ENCODE results near the gene SF3A2.

Gene SF3A2

GRCh38 chr19:2226051-2226839 is 10.4 kb upstream of the SF3A2 start:
- no peak for TF ChIP-seq CTCF (IDR thresholded peaks at IDR 0.05; ENCODE audit: low read depth, low read length)
- TF ChIP-seq POLR2A (IDR thresholded peaks at IDR 0.05; ENCODE audit: extremely low read depth, insufficient read length): no peak
- no peak for TF ChIP-seq MAX (IDR thresholded peaks at IDR 0.05; ENCODE audit: low read depth, low read length)
- TF ChIP-seq MYC (IDR thresholded peaks at IDR 0.05; ENCODE audit: low read depth, low read length): no peak
- DNase-seq (ENCODE audit: low read depth): no peak
- peak overlapping the region; percentile 48 for H3K4me3 ChIP-seq (ENCODE audit: low read depth, low read length)

- peak overlapping the region; percentile 48 for H3K4me3 ChIP-seq (ENCODE audit: low read depth, low read length)
- no peak for TF ChIP-seq CTCF (IDR thresholded peaks at IDR 0.05; ENCODE audit: low read depth, low read length)
- TF ChIP-seq MYC (IDR thresholded peaks at IDR 0.05; ENCODE audit: low read depth, low read length): peak; percentile 73
- TF ChIP-seq POLR2A (IDR thresholded peaks at IDR 0.05; ENCODE audit: extremely low read depth, insufficient read length): no peak
- TF ChIP-seq MAX (IDR thresholded peaks at IDR 0.05; ENCODE audit: low read depth, low read length): peak; percentile 83
- DNase-seq (ENCODE audit: low read depth): peak; percentile 83
These were observed 9.7 kb upstream of the SF3A2 start for GRCh38 chr19:2226840-2227360.

DNA sequence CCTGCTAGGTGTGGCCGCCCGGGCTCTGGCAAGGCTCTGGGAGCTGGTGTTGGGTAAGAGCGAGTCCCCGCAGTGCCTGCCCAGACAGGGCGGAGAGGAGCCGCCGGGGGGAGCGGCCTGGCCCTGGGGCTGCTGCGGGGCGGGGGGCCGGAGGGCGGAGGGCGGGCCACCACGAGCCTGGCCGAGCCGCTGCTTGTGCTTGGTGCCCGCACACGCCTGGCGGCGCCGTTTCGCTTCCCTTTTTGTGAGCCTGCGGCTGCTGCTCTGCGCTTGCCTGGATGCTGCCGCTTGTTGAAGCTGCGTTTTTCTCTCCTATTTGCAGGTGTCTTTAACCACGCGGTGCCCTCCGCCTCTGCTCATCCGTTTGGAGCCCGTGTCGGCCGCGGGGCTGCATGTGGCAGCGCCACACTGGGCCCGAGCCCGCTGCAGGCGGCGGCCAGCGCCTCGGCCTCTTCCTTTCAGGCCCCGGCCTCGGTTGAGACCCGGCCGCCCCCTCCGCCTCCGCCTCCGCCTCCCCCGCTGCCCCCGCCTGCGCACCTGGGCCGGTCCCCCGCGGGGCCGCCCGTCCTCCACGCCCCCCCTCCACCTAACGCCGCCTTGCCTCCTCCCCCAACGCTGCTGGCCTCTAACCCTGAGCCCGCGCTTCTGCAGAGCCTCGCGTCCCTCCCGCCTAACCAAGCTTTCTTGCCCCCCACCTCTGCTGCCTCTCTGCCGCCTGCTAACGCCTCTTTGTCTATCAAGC is 9.0 kb upstream of the SF3A2 start:
- H3K4me3 ChIP-seq (ENCODE audit: low read depth, low read length): peak overlapping the region; percentile 46
- DNase-seq (ENCODE audit: low read depth): peak; percentile 94
- TF ChIP-seq MYC (IDR thresholded peaks at IDR 0.05; ENCODE audit: low read depth, low read length): peak; percentile 90
- no peak for TF ChIP-seq CTCF (IDR thresholded peaks at IDR 0.05; ENCODE audit: low read depth, low read length)
- TF ChIP-seq POLR2A (IDR thresholded peaks at IDR 0.05; ENCODE audit: extremely low read depth, insufficient read length): no peak
- TF ChIP-seq MAX (IDR thresholded peaks at IDR 0.05; ENCODE audit: low read depth, low read length): peak; percentile 82

DNA sequence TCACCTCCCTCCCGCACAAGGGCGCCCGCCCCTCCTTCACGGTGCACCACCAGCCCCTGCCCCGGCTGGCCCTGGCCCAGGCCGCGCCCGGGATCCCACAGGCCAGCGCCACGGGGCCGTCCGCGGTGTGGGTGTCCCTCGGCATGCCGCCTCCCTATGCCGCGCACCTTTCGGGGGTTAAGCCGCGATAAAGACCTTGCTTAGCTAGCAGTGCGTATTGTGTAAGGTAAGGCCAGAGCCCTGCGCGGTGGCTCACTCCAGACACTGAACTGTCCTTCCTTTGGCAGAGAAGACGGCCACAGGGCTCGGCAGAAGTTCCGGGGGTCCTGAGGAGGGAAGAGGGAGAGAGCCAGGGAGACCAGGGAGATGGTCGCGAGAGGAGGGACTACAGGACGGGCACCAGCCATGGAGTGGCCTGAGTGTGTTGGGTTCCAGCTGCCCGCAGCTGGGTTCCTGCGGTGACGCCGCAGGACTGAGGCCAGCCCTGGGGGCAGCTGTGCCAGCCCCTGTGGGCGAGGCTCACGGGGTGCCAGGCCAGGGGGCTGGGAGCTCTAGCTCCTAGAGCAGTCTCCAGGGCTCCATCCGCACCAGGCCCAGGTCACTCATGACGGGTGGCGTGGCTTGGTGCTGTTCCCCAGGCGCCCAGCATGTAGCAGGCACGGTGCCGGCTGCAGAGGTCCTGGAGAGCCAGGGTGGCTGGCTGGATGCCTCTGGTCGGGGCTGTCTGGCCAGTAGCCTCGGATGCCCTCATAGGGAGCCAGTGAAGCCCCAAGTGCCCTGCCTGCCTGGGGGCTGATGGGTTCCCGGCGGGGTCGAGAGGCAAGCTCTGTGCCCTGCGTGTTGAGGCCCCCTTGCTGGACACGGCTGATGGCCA is 8.2 kb upstream of the SF3A2 start:
- DNase-seq (ENCODE audit: low read depth): no peak
- no peak overlapping the region for H3K4me3 ChIP-seq (ENCODE audit: low read depth, low read length)
- TF ChIP-seq MYC (IDR thresholded peaks at IDR 0.05; ENCODE audit: low read depth, low read length) (no peak), POLR2A (IDR thresholded peaks at IDR 0.05; ENCODE audit: extremely low read depth, insufficient read length) (no peak), CTCF (IDR thresholded peaks at IDR 0.05; ENCODE audit: low read depth, low read length) (no peak), MAX (IDR thresholded peaks at IDR 0.05; ENCODE audit: low read depth, low read length) (no peak)
